Neural cell (in vitro differentiated cells): ENCODE measurements around the gene CEP89.

Experiments used
- CTCF ChIP-seq: fragments of 450-650 bp; IDR thresholded peaks from 2 replicates; pipeline ENCODE4 v1.5.1; 2014; ENCODE audit warnings: antibody characterized with exemption, mild to moderate bottlenecking, moderate library complexity; ENCODE audit not compliant: poor library complexity, severe bottlenecking
- EZH2 ChIP-seq: fragments of 200-600, 300-800 bp; shearing (Covaris generic), sonication (generic); IDR thresholded peaks from 2 replicates; pipeline ENCODE4 v1.6.1; 2014; ENCODE audit warnings: antibody characterized with exemption, low read length, borderline replicate concordance, mild to moderate bottlenecking; ENCODE audit not compliant: insufficient read depth, poor library complexity, severe bottlenecking
- POLR2AphosphoS5 ChIP-seq: IDR thresholded peaks from 2 replicates; pipeline ENCODE4 v1.6.1; 2012
- REST ChIP-seq: IDR thresholded peaks from 2 replicates; pipeline ENCODE4 v1.6.1; 2012; ENCODE audit warnings: borderline replicate concordance
- SMC3 ChIP-seq: fragments of 450-650 bp; conservative IDR thresholded peaks from 2 replicates; pipeline ENCODE4 v1.6.1; 2014; ENCODE audit warnings: antibody characterized with exemption, mild to moderate bottlenecking, moderate library complexity; ENCODE audit not compliant: poor library complexity
- TAF1 ChIP-seq: IDR thresholded peaks from 2 replicates; pipeline ENCODE4 v1.6.1; 2012; ENCODE audit warnings: low read depth

- TF ChIP-seq CTCF, result no peak
- no peak for TF ChIP-seq TAF1
- no peak for TF ChIP-seq POLR2AphosphoS5
- no peak for TF ChIP-seq SMC3
- no peak for TF ChIP-seq REST
- TF ChIP-seq EZH2, result no peak
Measured at GRCh38 chr19:32863301-32863700, 108.5 kb downstream of the CEP89 start.
